ENCODE results near the gene CHAF1A. TPM values are rescaled to one million over a fixed set of nuclear protein-coding genes. Genes with fewer than 3 reads are reported as not detected.

The CHAF1A gene
- total and polyA plus RNA-seq, 2 of the 8 experiments (the other 6 are each of a cell fraction or from before 2014, with no cell fraction given) = 122 to 147 TPM

DNA sequence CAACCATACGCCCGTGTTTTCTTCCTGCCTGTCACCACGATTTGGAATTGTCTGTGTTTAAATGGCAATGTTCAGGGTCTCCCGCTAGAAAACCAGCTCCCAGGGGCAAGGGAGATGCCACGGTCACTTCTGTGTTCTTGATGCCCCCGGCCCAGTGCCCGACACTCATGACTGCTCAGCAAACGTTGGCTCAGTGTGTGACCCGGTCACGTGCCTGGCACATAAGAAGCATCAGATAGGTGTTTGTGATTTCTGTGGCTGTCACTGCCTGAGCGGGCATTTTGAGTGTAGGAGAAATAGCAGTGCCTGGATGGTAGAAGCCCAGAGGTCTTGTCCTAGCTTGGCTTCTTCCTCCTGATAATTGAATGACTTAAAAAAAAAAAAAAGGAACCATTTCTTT is 85.1 kb downstream of the CHAF1A start:
- ChIA-PET POLR2A (ENCODE audit: partially characterized antibody) (interaction anchor here (0.5 to 1.7 kb wide), 3 partner anchors 14 to 53 kb away, joined by 3 to 4 read pairs (median 3); no protein-coding TSS in a partner anchor), CTCF (ENCODE audit: partially characterized antibody) (interaction anchor here (0.8 to 1.0 kb wide), 3 partner anchors 10 to 219 kb away, joined by 3 to 4 read pairs (median 3); no protein-coding TSS in a partner anchor)
- Histone ChIP-seq H4K91ac (replicated peaks; ENCODE audit: insufficient read length, low read length) (no peak overlapping the region), H3K27ac (ENCODE audit: low read depth, low read length) (no peak overlapping the region), H2AFZ (ENCODE audit: low read length) (no peak overlapping the region), H3K79me2 (ENCODE audit: control insufficient read depth in 1 of 2, insufficient read depth in 2 of 2, low read length in 2 of 2) (0 out of 4 replicates have a peak, but pooled peaks cover 0 to under 1% of the 10 kb centered on the region in 2 experiments), H3K18ac (ENCODE audit: extremely low read depth, low read length) (no peak overlapping the region), H3K14ac (ENCODE audit: insufficient read length) (no peak overlapping the region), H3K27me3 (replicated peaks in 1 of 4; ENCODE audit: control insufficient read depth in 3 of 4, extremely low read depth in 1 of 4, insufficient read depth in 3 of 4, low read length in 3 of 4) (no peaks in the 10 kb centered on the region; a peak in 1 of 7 replicates), H2BK5ac (ENCODE audit: low read depth, low read length) (no peak overlapping the region), H2BK12ac (ENCODE audit: low read depth, low read length) (no peak overlapping the region), H4K20me1 (replicated peaks in 1 of 2; ENCODE audit: control insufficient read depth in 1 of 2, insufficient read depth in 2 of 2, low read length in 2 of 2) (peaks cover 6 to 22% of the 10 kb centered on the region in 2 experiments), H3K4me1 (replicated peaks in 1 of 4; ENCODE audit: control insufficient read depth in 3 of 4, insufficient read depth in 4 of 4, low read length in 3 of 4) (no peaks in the 10 kb centered on the region), H3K4me3 (ENCODE audit: extremely low read depth in 1 of 4, insufficient read depth in 2 of 4, low read depth in 3 of 4, low read length in 4 of 4) (no peak overlapping the region), H2BK15ac (ENCODE audit: low read length) (no peak overlapping the region), H4K5ac (ENCODE audit: insufficient read length, low read depth, low read length) (no peak overlapping the region), H3K9me3 (ENCODE audit: insufficient read depth in 2 of 2, low read depth in 1 of 2, low read length in 1 of 2) (no peaks in the 10 kb centered on the region), H3K9ac (replicated peaks in 1 of 4; ENCODE audit: extremely low read depth in 1 of 4, low read depth in 3 of 4, low read length in 3 of 4) (no peak overlapping the region), H2BK20ac (ENCODE audit: low read length) (no peak overlapping the region), H3K56ac (replicated peaks; ENCODE audit: insufficient read length, low read depth, low read length) (no peak overlapping the region), H2BK120ac (replicated peaks; ENCODE audit: low read depth, low read length) (no peak overlapping the region), H3K4ac (replicated peaks; ENCODE audit: insufficient read length, low read depth, low read length) (no peak overlapping the region), H2AK5ac (ENCODE audit: low read depth, low read length) (no peak overlapping the region), H4K8ac (ENCODE audit: extremely low read depth, insufficient read depth, low read length) (no peak overlapping the region), H3K23me2 (ENCODE audit: low read depth, low read length) (peaks cover 3% of the 10 kb centered on the region; the same call in 1 of the 2 replicates), H3K36me3 (ENCODE audit: control insufficient read depth in 2 of 4, insufficient read depth in 4 of 4, low read length in 3 of 4) (peaks cover 2 to 51% (median 26%) of the 10 kb centered on the region in 4 experiments; a peak in 6 of 8 replicates), H3K4me2 (ENCODE audit: insufficient read depth in 1 of 2, low read depth in 2 of 2, low read length in 2 of 2) (no peak overlapping the region), H3K79me1 (ENCODE audit: low read depth, low read length) (peaks cover 5% of the 10 kb centered on the region), H3K23ac (ENCODE audit: insufficient read length) (no peak overlapping the region)
- no peak for DNase-seq (ENCODE audit: low read depth in 1 of 2, low spot score in 2 of 2)
- WGBS, 2 experiments (ENCODE audit: extremely low coverage in 1 of 2, insufficient coverage in 1 of 2, insufficient read length in 1 of 2, insufficient replicate concordance in 2 of 2, low coverage in 1 of 2, low lambda C conversion rate in 2 of 2, missing lambda C conversion rate in 1 of 2) = 88% methylated on average over 11 of the region's 11 CpGs; no CpG with 5 or more reads in 1 of the 2 experiments
- FAIRE-seq = no peak
- no peak for TF ChIP-seq TBP (IDR thresholded peaks at IDR 0.05; ENCODE audit: low read depth, low read length)
- TF ChIP-seq ZNF274 (IDR thresholded peaks at IDR 0.05; ENCODE audit: borderline replicate concordance, extremely low read depth, low read length) = no peak
- TF ChIP-seq YY1 (IDR thresholded peaks at IDR 0.05; ENCODE audit: low read depth, low read length) = no peak
- no peak for TF ChIP-seq GTF2F1 (IDR thresholded peaks at IDR 0.05; ENCODE audit: borderline replicate concordance, low read depth, low read length)
- TF ChIP-seq SIX5 (IDR thresholded peaks at IDR 0.05; ENCODE audit: low read depth, low read length) = no peak
- no peak for TF ChIP-seq CEBPB (IDR thresholded peaks at IDR 0.05; ENCODE audit: low read depth, low read length)
